ENCODE measurements around the gene STK25. TPM values are rescaled to one million over a fixed set of nuclear protein-coding genes. Genes with fewer than 3 reads are reported as not detected.

The STK25 gene
- total and polyA plus RNA-seq, 2 donors (not counting 3 experiments of a cell fraction or from before 2014, with no cell fraction given): 286 to 715 TPM

DNA sequence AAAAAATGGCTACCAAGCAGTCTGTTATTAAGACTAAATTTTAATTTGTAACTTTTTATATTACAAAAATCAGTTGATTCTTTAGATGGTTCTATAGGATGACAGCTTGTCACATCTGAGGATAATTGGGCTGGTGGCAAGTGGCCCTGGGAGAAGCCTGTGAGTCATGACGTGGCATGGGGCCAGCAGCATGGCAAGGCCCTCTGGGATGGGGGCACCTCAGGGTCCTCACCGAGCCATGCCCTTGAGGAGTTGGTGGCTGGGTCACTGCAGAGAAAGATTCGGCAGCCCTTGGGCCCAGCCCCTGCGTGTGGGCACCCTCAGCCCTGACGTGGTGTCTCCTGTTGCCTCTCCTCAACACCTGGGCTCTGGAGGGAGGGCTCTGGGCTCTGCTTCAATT is 49.7 kb downstream of the STK25 start:
- no peaks in the 10 kb centered on the region for H4K20me1 ChIP-seq (replicated peaks; ENCODE audit: control insufficient read depth, extremely low read depth, insufficient read depth, low read length)
- ChIA-PET POLR2A (no interaction called here), CTCF (no interaction called here)
- intact Hi-C loops (cut with micrococcal nuclease) (loop anchor here (5.0 kb wide), 1 partner anchor 76 kb away; no protein-coding TSS in a partner anchor), dilution Hi-C loops (cut with MboI; ENCODE audit: extremely low pct_ligation_motif_present, low sequenced_read_pairs) (no loop called here)
- H3K27me3 ChIP-seq (ENCODE audit: control insufficient read depth in 2 of 2, insufficient read depth in 2 of 2, low read length in 2 of 2): no peaks in the 10 kb centered on the region
- H3K9me1 ChIP-seq (replicated peaks; ENCODE audit: control insufficient read depth, extremely low read depth, insufficient read depth, low read length): no peaks in the 10 kb centered on the region
- no peak for TF ChIP-seq POLR2A (IDR thresholded peaks at IDR 0.05; ENCODE audit: low read depth, low read length)
- no peak for TF ChIP-seq POLR2AphosphoS5 (IDR thresholded peaks at IDR 0.05; ENCODE audit: insufficient read depth, low read depth, low read length)
- no peak for TF ChIP-seq FOS (IDR thresholded peaks at IDR 0.05; ENCODE audit: borderline replicate concordance, insufficient read depth, low read length)
- TF ChIP-seq JUN (IDR thresholded peaks at IDR 0.05; ENCODE audit: borderline replicate concordance, insufficient read depth, insufficient read length, low read depth): no peak
- TF ChIP-seq EZH2 (IDR thresholded peaks at IDR 0.05; ENCODE audit: borderline replicate concordance, low read depth, low read length, severe bottlenecking): no peak
- TF ChIP-seq CTCF (IDR thresholded peaks at IDR 0.05; ENCODE audit: extremely low read depth in 1 of 2, insufficient read depth in 1 of 2, low read depth in 1 of 2, low read length in 2 of 2): no peak
- TF ChIP-seq MYC (IDR thresholded peaks at IDR 0.05; ENCODE audit: low read depth, low read length): no peak
- TF ChIP-seq GATA2 (IDR thresholded peaks at IDR 0.05; ENCODE audit: insufficient read depth, insufficient read length, low read depth, low read length): no peak
- no peak for TF ChIP-seq MAX (IDR thresholded peaks at IDR 0.05; ENCODE audit: insufficient read depth, insufficient read length)
- no peak overlapping the region for H3K9ac ChIP-seq (replicated peaks; ENCODE audit: extremely low read depth, insufficient read depth, low read length)
- H3K36me3 ChIP-seq (ENCODE audit: control insufficient read depth in 2 of 2, extremely low read depth in 1 of 2, insufficient read depth in 2 of 2, low read length in 2 of 2): no peaks in the 10 kb centered on the region
- H3K27ac ChIP-seq (ENCODE audit: insufficient read depth, low read depth, low read length): no peak overlapping the region
- FAIRE-seq: no peak
- no TSS peak for BruUV-seq (replicated peaks)
- no peak overlapping the region for H3K4me3 ChIP-seq (replicated peaks in 1 of 3; ENCODE audit: insufficient read depth in 1 of 3, low read depth in 1 of 3, low read length in 3 of 3)
- DNase-seq (ENCODE audit: low read depth, low spot score): no peak
- H3K9me3 ChIP-seq (replicated peaks; ENCODE audit: control insufficient read depth, insufficient read depth, low read length): no peaks in the 10 kb centered on the region
- no peaks in the 10 kb centered on the region for H3K4me1 ChIP-seq (ENCODE audit: control insufficient read depth, extremely low read depth, insufficient read depth, low read length)
- no peaks in the 10 kb centered on the region for H3K79me2 ChIP-seq (ENCODE audit: control insufficient read depth, insufficient read depth, low read length)
- H3K4me2 ChIP-seq (ENCODE audit: insufficient read depth, low read length): no peak overlapping the region
- H2AFZ ChIP-seq (ENCODE audit: low read depth, low read length): no peak overlapping the region
